HepG2 (cell line): ENCODE measurements around the gene BRD1. TPM values are rescaled to one million over a fixed set of nuclear protein-coding genes. Genes with fewer than 3 reads are reported as not detected.
A peak's percentile ranks its signal among the peaks of the same experiment; 100 is the strongest.

Source experiments
- ATAC-seq: fragments of 200-7000 bp; cut with Tn5 transposase; 3 replicates; pipeline ENCODE4 v1.9.1; 2020; ENCODE audit warnings: mild to moderate bottlenecking, moderate library complexity
- BruUV-seq: library from RNA; stranded (reverse); fragments of 400-500 nt; replicated peaks from 2 replicates; lab custom pipeline; 2021; lab: Mats Ljungman, UMichigan
- CTCF ChIA-PET: fragments of 300-600 bp; formaldehyde crosslinking; extraction: SDS; loops from one replicate; lab custom pipeline; 2021; ENCODE audit warnings: low total read pairs, inconsistent platforms, low intra/inter-chr PET ratio; lab: Yijun Ruan, JAX
- POLR2A ChIA-PET: fragments of 350-600 bp; sonication (Branson Sonifier 250); formaldehyde crosslinking; loops from one replicate; lab custom pipeline; 2020; ENCODE audit warnings: antibody characterized with exemption, inconsistent platforms; lab: Yijun Ruan, JAX
- DNase-seq: peaks from one replicate; pipeline ENCODE4 v3.0.0-alpha.2; 2015; ENCODE audit warnings: low spot score
- FAIRE-seq: peaks from 3 replicates; lab custom pipeline; 2011; peaks lifted over from hg19 to GRCh38; lab: Jason Lieb, UNC
- H2AFZ ChIP-seq: one replicate; pipeline ENCODE4 v1.6.1; 2011; ENCODE audit warnings: low read length, inconsistent platforms
- H3K27ac ChIP-seq: fragments of 300-600 bp; 3 replicates; pipeline ENCODE4 v1.8.0; 2011; ENCODE audit warnings: mixed run types, mild to moderate bottlenecking, mixed read lengths, low read length, inconsistent platforms; ENCODE audit not compliant: insufficient read depth; ENCODE audit errors: extremely low read length
- H3K27me3 ChIP-seq, 2 experiments: fragments of 200-600 bp in 1 of 2; 2 replicates in 1 of 2; 3 replicates in 1 of 2; pipeline versions ENCODE4 v1.6.0 to v1.8.0; 2011; ENCODE audit warnings: low read length in 2 of 2, mild to moderate bottlenecking in 2 of 2, moderate library complexity in 2 of 2, inconsistent platforms in 1 of 2; ENCODE audit not compliant: insufficient read depth in 2 of 2, control insufficient read depth in 1 of 2
- H3K36me3 ChIP-seq, 2 experiments: fragments of 200-600 bp in 1 of 2; replicated peaks in 1 of 2; 2 replicates in 1 of 2; 3 replicates in 1 of 2; pipeline versions ENCODE4 v1.5.1 to v1.8.0; 2011; ENCODE audit warnings: low read length in 2 of 2, inconsistent platforms in 1 of 2; ENCODE audit not compliant: insufficient read depth in 2 of 2, control insufficient read depth in 1 of 2
- H3K4me1 ChIP-seq: 2 replicates; pipeline ENCODE4 v1.5.1; 2012; ENCODE audit warnings: low read length, inconsistent platforms; ENCODE audit not compliant: insufficient read depth
- H3K4me2 ChIP-seq: 2 replicates; pipeline ENCODE4 v1.6.0; 2011; ENCODE audit warnings: low read depth, low read length, inconsistent platforms
- H3K4me3 ChIP-seq, 3 experiments: fragments of 200-600 bp in 1 of 3; sonication (generic), shearing (Covaris generic) in 1 of 3; replicated peaks in 1 of 3; 2 replicates each; pipeline ENCODE4 v1.5.1; 2011 to 2016; ENCODE audit warnings: low read length in 3 of 3, inconsistent platforms in 2 of 3, low read depth in 2 of 3, mild to moderate bottlenecking in 2 of 3, control low read depth in 1 of 3, mixed read lengths in 1 of 3; ENCODE audit not compliant: insufficient read depth in 1 of 3
- H3K79me2 ChIP-seq: one replicate; pipeline ENCODE4 v1.6.1; 2011; ENCODE audit warnings: low read length, inconsistent platforms; ENCODE audit not compliant: insufficient read depth
- H3K9ac ChIP-seq: 2 replicates; pipeline ENCODE4 v1.6.0; 2011; ENCODE audit warnings: mild to moderate bottlenecking, low read depth, low read length, inconsistent platforms; ENCODE audit not compliant: insufficient read depth
- H3K9me3 ChIP-seq: 2 replicates; pipeline ENCODE4 v1.5.1; 2012; ENCODE audit warnings: mild to moderate bottlenecking, low read length
- H4K20me1 ChIP-seq: 2 replicates; pipeline ENCODE4 v1.6.0; 2011; ENCODE audit warnings: inconsistent platforms, mild to moderate bottlenecking, low read length, moderate library complexity; ENCODE audit not compliant: insufficient read depth
- CREBL2 ChIP-seq: sonication (generic); formaldehyde crosslinking; IDR thresholded peaks from 2 replicates; pipeline ENCODE4 v1.8.1; 2023; ENCODE audit warnings: missing genetic modification reagents, mild to moderate bottlenecking, borderline replicate concordance
- NR1H2 ChIP-seq: sonication (generic); formaldehyde crosslinking; IDR thresholded peaks from 2 replicates; pipeline ENCODE4 v1.8.1; 2022; ENCODE audit warnings: low read depth, missing genetic modification reagents, borderline replicate concordance
- PCBP2 ChIP-seq: fragments of 200-400 bp; formaldehyde crosslinking; optimal IDR thresholded peaks from 2 replicates; pipeline ENCODE3; 2018; ENCODE audit warnings: low read length, low read depth; ENCODE audit not compliant: poor library complexity, severe bottlenecking
- RORA ChIP-seq: sonication (generic); formaldehyde crosslinking; IDR thresholded peaks from 2 replicates; pipeline ENCODE4 v1.5.0; 2020; ENCODE audit warnings: mild to moderate bottlenecking, missing genetic modification reagents, moderate library complexity
- TRIM22 ChIP-seq: fragments of 450-650 bp; IDR thresholded peaks from 2 replicates; pipeline ENCODE4 v1.6.1; 2017
- ZNF138 ChIP-seq: sonication (generic); formaldehyde crosslinking; IDR thresholded peaks from 2 replicates; pipeline ENCODE4 v1.5.0; 2020; ENCODE audit warnings: mild to moderate bottlenecking, low read depth, missing genetic modification reagents
- ZNF296 ChIP-seq: sonication (generic); formaldehyde crosslinking; conservative IDR thresholded peaks from 2 replicates; pipeline ENCODE4 v1.5.0; 2020; ENCODE audit warnings: mild to moderate bottlenecking, missing genetic modification reagents
- ZNF678 ChIP-seq: sonication (generic); formaldehyde crosslinking; IDR thresholded peaks from 2 replicates; pipeline ENCODE4 v1.4.0; 2020; ENCODE audit warnings: mild to moderate bottlenecking, missing genetic modification reagents
- WGBS: methylation state at CpG from one replicate; pipeline ENCODE4 v1.1.6; 2017; ENCODE audit warnings: low lambda C conversion rate; 5-methylcytosine and 5-hydroxymethylcytosine counted together
- in situ Hi-C: cut with HindIII; loops from 2 replicates; pipeline ENCODE4 v1.10.0; 2017; ENCODE audit warnings: low pct_unique_long_range_greater_than_20kb; ENCODE audit not compliant: extremely low pct_ligation_motif_present
- intact Hi-C: fragments of 100-400 bp; cut with micrococcal nuclease; formaldehyde crosslinking; loops from one replicate; pipeline ENCODE4 v1.10.0; 2022; ENCODE audit not compliant: unreplicated experiment
- polyA plus RNA-seq, 8 experiments: library from polyadenylated mRNA; depleted of rRNA in 3 of 8; stranded (reverse) in 7 of 8; unstranded in 1 of 8; fragments of >200 nt; fragmentation: Illumina TruSeq in 4 of 8; extraction: Trizol in 4 of 8; gene quantifications; 2 replicates each; pipeline versions ENCODE4 v1.2.1 to v1.2.3, GENCODE V29; 2011 to 2016; ENCODE audit warnings: low read depth in 4 of 8, missing spikeins in 1 of 8, mixed read lengths in 1 of 8; ENCODE audit not compliant: insufficient read depth in 1 of 8
- total RNA-seq, 5 experiments: library from RNA; depleted of rRNA; stranded (reverse); fragments of >200 nt; fragmentation: Illumina TruSeq; extraction: Trizol; gene quantifications; 2 replicates each; pipeline ENCODE4 v1.2.3, GENCODE V29; 2016; ENCODE audit warnings: low read depth in 1 of 5
- TF ChIP-seq, protein P1 (sequence below): fragments of 450-650 bp; IDR thresholded peaks from 2 replicates; pipeline ENCODE4 v1.6.1; 2016
- TF ChIP-seq, protein P2 (sequence below): sonication (generic); formaldehyde crosslinking; IDR thresholded peaks from 2 replicates; pipeline ENCODE4 v1.4.0; 2020; ENCODE audit warnings: mild to moderate bottlenecking, low read depth, missing genetic modification reagents

BRD1 gene
- total and polyA plus RNA-seq, 2 of the 13 experiments (the other 11 are each of a cell fraction or from before 2014, with no cell fraction given): 5.1 to 12.0 TPM

DNA sequence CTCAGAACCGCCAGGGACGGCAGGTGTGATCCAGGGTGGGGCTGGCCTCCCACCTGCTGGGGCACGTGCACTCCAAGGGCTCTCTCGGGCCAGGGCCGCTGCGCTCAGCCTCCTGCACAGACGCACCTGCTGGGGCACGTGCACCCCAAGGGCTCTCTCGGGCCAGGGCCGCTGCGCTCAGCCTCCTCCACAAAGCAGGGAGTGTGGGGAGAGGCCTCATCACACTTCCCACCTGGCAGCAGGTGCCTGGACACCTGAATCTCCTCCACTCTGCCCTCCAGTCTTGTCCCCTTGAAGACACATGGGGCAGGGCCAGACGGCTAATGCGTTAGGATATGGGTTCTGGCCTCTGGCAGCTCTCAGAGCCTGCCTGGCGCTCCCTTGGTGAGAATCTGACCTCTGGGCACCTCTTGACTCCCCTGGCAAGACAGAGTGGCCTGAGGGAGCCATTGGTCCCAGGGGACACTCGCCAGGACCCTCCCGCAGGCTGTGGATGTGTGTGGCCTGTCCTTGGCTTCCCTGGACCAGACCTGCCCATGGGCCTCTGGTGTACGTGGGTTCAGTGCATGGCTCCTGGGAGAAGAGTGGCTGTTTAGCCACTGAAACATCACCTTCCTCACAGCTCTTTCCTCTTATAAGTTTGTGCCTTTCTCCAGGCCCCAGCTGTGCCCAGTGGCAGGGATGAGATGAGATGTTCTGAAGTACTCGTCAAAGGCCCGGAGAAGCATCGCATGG lies 73.5 kb downstream of the BRD1 start:
- Histone ChIP-seq H3K4me2 (no peak overlapping the region), H3K4me3 (no peak overlapping the region), H3K36me3 (no peaks in the 10 kb centered on the region), H3K27ac (no peak overlapping the region), H3K9me3 (no peaks in the 10 kb centered on the region), H3K9ac (no peak overlapping the region), H3K79me2 (no peaks in the 10 kb centered on the region), H3K27me3 (peaks cover 9 to 53% of the 10 kb centered on the region in 2 experiments), H3K4me1 (peaks cover 9% of the 10 kb centered on the region), H2AFZ (no peak overlapping the region), H4K20me1 (no peaks in the 10 kb centered on the region)
- 48% methylated on average over 12 of the region's 20 CpGs for WGBS
- BruUV-seq: no TSS peak
- intact Hi-C loops: no loop called here
- ATAC-seq: no peak
- CTCF ChIA-PET: no interaction called here
- no peak for FAIRE-seq
- POLR2A ChIA-PET: no interaction called here
- no peak for DNase-seq
- in situ Hi-C loops: no loop called here
- TF ChIP-seq NR1H2 (CRISPR knock-in tag) (no peak), ZNF678 (no peak)
- TF ChIP-seq, protein P1, sequence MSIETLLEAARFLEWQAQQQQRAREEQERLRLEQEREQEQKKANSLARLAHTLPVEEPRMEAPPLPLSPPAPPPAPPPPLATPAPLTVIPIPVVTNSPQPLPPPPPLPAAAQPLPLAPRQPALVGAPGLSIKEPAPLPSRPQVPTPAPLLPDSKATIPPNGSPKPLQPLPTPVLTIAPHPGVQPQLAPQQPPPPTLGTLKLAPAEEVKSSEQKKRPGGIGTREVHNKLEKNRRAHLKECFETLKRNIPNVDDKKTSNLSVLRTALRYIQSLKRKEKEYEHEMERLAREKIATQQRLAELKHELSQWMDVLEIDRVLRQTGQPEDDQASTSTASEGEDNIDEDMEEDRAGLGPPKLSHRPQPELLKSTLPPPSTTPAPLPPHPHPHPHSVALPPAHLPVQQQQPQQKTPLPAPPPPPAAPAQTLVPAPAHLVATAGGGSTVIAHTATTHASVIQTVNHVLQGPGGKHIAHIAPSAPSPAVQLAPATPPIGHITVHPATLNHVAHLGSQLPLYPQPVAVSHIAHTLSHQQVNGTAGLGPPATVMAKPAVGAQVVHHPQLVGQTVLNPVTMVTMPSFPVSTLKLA: 0 out of 2 replicates have a peak, but pooled peaks have one; percentile 25

DNA sequence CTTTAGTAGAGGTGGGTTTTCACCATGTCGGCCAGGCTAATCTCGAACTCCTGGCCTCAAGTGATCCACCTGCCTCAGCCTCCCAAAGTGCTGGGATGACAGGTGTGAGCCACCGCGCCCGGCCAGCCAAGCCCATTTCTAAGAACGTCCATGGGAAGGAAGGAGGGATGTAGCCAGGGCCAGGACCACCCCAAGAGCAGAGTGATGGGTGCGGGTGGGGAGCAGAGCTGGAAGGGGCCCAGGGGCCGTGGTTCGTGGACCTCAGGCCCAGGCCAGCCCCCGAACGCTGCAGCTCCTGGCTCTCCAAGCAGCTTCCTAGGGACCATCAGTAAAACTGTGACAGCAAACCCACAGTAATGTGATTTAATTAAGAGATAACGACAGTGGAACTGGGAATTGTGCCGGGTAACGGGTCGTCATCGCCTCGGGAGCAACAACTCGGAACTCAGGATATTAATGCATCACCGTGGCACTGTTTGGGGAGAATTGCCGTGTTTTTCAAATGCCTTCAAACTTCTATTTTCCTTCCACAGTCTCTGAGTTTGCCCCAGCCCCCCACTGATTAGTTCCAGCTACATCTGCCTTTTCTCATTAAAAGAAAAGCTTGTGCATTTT lies 74.3 kb downstream of the BRD1 start:
- ATAC-seq: no peak
- intact Hi-C loops: no loop called here
- H4K20me1 ChIP-seq: no peaks in the 10 kb centered on the region
- in situ Hi-C loops: no loop called here
- H3K27ac ChIP-seq: no peak overlapping the region
- peak overlapping the region; percentile 21; the same call in 1 of the 2 replicates for H3K4me2 ChIP-seq
- no peak overlapping the region for H3K4me3 ChIP-seq
- DNase-seq: no peak
- POLR2A ChIA-PET: no interaction called here
- H3K9me3 ChIP-seq: no peaks in the 10 kb centered on the region
- no peak overlapping the region for H2AFZ ChIP-seq
- FAIRE-seq: no peak
- peaks cover 9% of the 10 kb centered on the region for H3K4me1 ChIP-seq
- H3K9ac ChIP-seq: no peak overlapping the region
- H3K36me3 ChIP-seq: no peaks in the 10 kb centered on the region
- H3K79me2 ChIP-seq: no peaks in the 10 kb centered on the region
- no TSS peak for BruUV-seq
- 74% methylated on average over 16 of the region's 20 CpGs for WGBS
- CTCF ChIA-PET: no interaction called here
- peaks cover 10 to 50% of the 10 kb centered on the region in 2 experiments for H3K27me3 ChIP-seq
- TF ChIP-seq CREBL2 (CRISPR knock-in tag): no peak
- TF ChIP-seq, protein P2, sequence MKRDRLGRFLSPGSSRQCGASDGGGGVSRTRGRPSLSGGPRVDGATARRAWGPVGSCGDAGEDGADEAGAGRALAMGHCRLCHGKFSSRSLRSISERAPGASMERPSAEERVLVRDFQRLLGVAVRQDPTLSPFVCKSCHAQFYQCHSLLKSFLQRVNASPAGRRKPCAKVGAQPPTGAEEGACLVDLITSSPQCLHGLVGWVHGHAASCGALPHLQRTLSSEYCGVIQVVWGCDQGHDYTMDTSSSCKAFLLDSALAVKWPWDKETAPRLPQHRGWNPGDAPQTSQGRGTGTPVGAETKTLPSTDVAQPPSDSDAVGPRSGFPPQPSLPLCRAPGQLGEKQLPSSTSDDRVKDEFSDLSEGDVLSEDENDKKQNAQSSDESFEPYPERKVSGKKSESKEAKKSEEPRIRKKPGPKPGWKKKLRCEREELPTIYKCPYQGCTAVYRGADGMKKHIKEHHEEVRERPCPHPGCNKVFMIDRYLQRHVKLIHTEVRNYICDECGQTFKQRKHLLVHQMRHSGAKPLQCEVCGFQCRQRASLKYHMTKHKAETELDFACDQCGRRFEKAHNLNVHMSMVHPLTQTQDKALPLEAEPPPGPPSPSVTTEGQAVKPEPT (CRISPR knock-in tag): no peak
- no peak for TF ChIP-seq RORA
- TF ChIP-seq TRIM22: no peak
- no peak for TF ChIP-seq ZNF296 (CRISPR knock-in tag)
- TF ChIP-seq ZNF138 (CRISPR knock-in tag): no peak
- TF ChIP-seq PCBP2: no peak
